HCT116 (cell line): Measurements from ENCODE around the gene DIO3. TPM values are rescaled to one million over a fixed set of nuclear protein-coding genes. Genes with fewer than 3 reads are reported as not detected.

Experiments used
- ATAC-seq: fragments of 200-7000 bp; cut with Tn5 transposase; 2 replicates; pipeline ENCODE4 v1.9.1; 2020; ENCODE audit warnings: mild to moderate bottlenecking, moderate library complexity
- BruUV-seq: library from RNA; stranded (reverse); fragments of 400-500 nt; replicated peaks from 2 replicates; lab custom pipeline; 2021; lab: Mats Ljungman, UMichigan
- CTCF ChIA-PET: fragments of 300-600 bp; sonication (Branson Sonifier 250); formaldehyde crosslinking; loops from one replicate; lab custom pipeline; 2021; ENCODE audit warnings: antibody characterized with exemption; lab: Charles Lee
- POLR2A ChIA-PET: fragments of 300-600, 350-600 bp; sonication (Branson Sonifier 250); formaldehyde crosslinking; loops from one replicate; lab custom pipeline; 2021; ENCODE audit warnings: antibody characterized with exemption; lab: Charles Lee
- RAD21 ChIA-PET, 2 experiments: fragments of 300-600 bp; sonication (Branson Sonifier 250); formaldehyde crosslinking; loops; one replicate each; lab custom pipeline; 2023; ENCODE audit warnings: low total read pairs in 2 of 2; ENCODE audit not compliant: uncharacterized antibody in 2 of 2, unreplicated experiment in 2 of 2, low non-redundant PET in 1 of 2; lab: Charles Lee
- DNase-seq: peaks from one replicate; pipeline ENCODE4 v3.0.0-alpha.2; 2010; ENCODE audit warnings: low read depth, low spot score
- H2AFZ ChIP-seq: fragments of 200-600 bp; shearing (Covaris generic), sonication (generic); 2 replicates; pipeline ENCODE4 v1.6.1; 2017; ENCODE audit warnings: low read depth, mixed run types, mixed read lengths, antibody characterized with exemption, low read length; ENCODE audit not compliant: poor library complexity, severe bottlenecking
- H3K27ac ChIP-seq: 2 replicates; pipeline ENCODE4 v1.5.1; 2012; ENCODE audit warnings: low read depth, low read length
- H3K27me3 ChIP-seq: fragments of 200-600 bp; sonication (generic); 2 replicates; pipeline ENCODE4 v1.6.1; 2016; ENCODE audit warnings: mixed run types, low read length, mixed read lengths; ENCODE audit not compliant: insufficient read depth
- H3K36me3 ChIP-seq, 2 experiments: fragments of 200-500 bp in 1 of 2; fragments of 200-600 bp in 1 of 2; sonication (Bioruptor generic) in 1 of 2; sonication (generic) in 1 of 2; 2 replicates each; pipeline versions ENCODE4 v1.5.1 to v1.6.1; 2014 to 2016; ENCODE audit warnings: low read length in 2 of 2, inconsistent platforms in 1 of 2, mixed read lengths in 1 of 2, mixed run types in 1 of 2; ENCODE audit not compliant: insufficient read depth in 2 of 2, control insufficient read depth in 1 of 2
- H3K4me1 ChIP-seq, 2 experiments: fragments of 200-600 bp in 1 of 2; sonication (generic) in 1 of 2; 2 replicates each; pipeline versions ENCODE4 v1.5.1 to v1.6.1; 2012 to 2017; ENCODE audit warnings: low read length in 2 of 2, inconsistent platforms in 1 of 2, mild to moderate bottlenecking in 1 of 2, mixed read lengths in 1 of 2, mixed run types in 1 of 2, moderate library complexity in 1 of 2; ENCODE audit not compliant: insufficient read depth in 2 of 2, control insufficient read depth in 1 of 2
- H3K4me2 ChIP-seq: fragments of 200-600 bp; sonication (generic); 2 replicates; pipeline ENCODE4 v1.6.1; 2017; ENCODE audit warnings: mixed run types, low read length, mixed read lengths
- H3K4me3 ChIP-seq, 2 experiments: fragments of 200-600 bp in 1 of 2; sonication (generic) in 1 of 2; replicated peaks in 1 of 2; 2 replicates each; pipeline ENCODE4 v1.5.1; 2011 to 2016; ENCODE audit warnings: low read length in 2 of 2, control low read depth in 1 of 2, low read depth in 1 of 2, mild to moderate bottlenecking in 1 of 2, mixed read lengths in 1 of 2, mixed run types in 1 of 2
- H3K79me2 ChIP-seq: fragments of 200-600 bp; sonication (generic); 2 replicates; pipeline ENCODE4 v1.6.1; 2017; ENCODE audit warnings: mild to moderate bottlenecking, mixed run types, low read length, moderate library complexity, mixed read lengths; ENCODE audit not compliant: insufficient read depth
- H3K9ac ChIP-seq: fragments of 200-600 bp; sonication (generic); 2 replicates; pipeline ENCODE4 v1.6.1; 2016; ENCODE audit warnings: low read length, mixed read lengths
- H3K9me2 ChIP-seq: fragments of 200-600 bp; sonication (generic), shearing (Covaris generic); 2 replicates; pipeline ENCODE4 v1.6.1; 2017; ENCODE audit warnings: mixed run types, mild to moderate bottlenecking, moderate library complexity; ENCODE audit not compliant: insufficient read depth
- H3K9me3 ChIP-seq, 2 experiments: fragments of 200-500 bp in 1 of 2; fragments of 200-600 bp in 1 of 2; sonication (Bioruptor generic) in 1 of 2; sonication (generic) in 1 of 2; 2 replicates each; pipeline ENCODE4 v1.6.1; 2014 to 2017; ENCODE audit warnings: low read length in 2 of 2, mixed read lengths in 2 of 2, inconsistent platforms in 1 of 2, low read depth in 1 of 2, mild to moderate bottlenecking in 1 of 2, mixed run types in 1 of 2, moderate library complexity in 1 of 2; ENCODE audit not compliant: control insufficient read depth in 1 of 2, insufficient read depth in 1 of 2
- H4K20me1 ChIP-seq: fragments of 200-600 bp; sonication (generic), shearing (Covaris generic); 2 replicates; pipeline ENCODE4 v1.6.1; 2017; ENCODE audit warnings: mixed run types, mild to moderate bottlenecking, moderate library complexity; ENCODE audit not compliant: insufficient read depth
- ATF3 ChIP-seq: IDR thresholded peaks from 2 replicates; pipeline ENCODE4 v1.6.1; 2012
- CEBPB ChIP-seq: IDR thresholded peaks from 2 replicates; pipeline ENCODE4 v1.6.1; 2012; ENCODE audit warnings: low read depth
- EGR1 ChIP-seq: IDR thresholded peaks from 2 replicates; pipeline ENCODE4 v1.6.1; 2012; ENCODE audit warnings: low read depth
- EZH2 ChIP-seq: fragments of 200-600 bp; sonication (generic); IDR thresholded peaks from 2 replicates; pipeline ENCODE4 v1.6.1; 2017; ENCODE audit warnings: antibody characterized with exemption, mixed run types
- EZH2phosphoT487 ChIP-seq: fragments of 200-600 bp; IDR thresholded peaks from 2 replicates; pipeline ENCODE4 v1.6.1; 2018; ENCODE audit warnings: antibody characterized with exemption, borderline replicate concordance
- POLR2A ChIP-seq: IDR thresholded peaks from 2 replicates; pipeline ENCODE4 v1.7.0; 2011; ENCODE audit warnings: borderline replicate concordance; ENCODE audit not compliant: insufficient read depth, insufficient read length; ENCODE audit errors: extremely low read depth
- POLR2AphosphoS5 ChIP-seq: IDR thresholded peaks from 2 replicates; pipeline ENCODE4 v1.6.1; 2011; ENCODE audit warnings: mild to moderate bottlenecking, low read depth, low read length, moderate library complexity
- RAD21 ChIP-seq: IDR thresholded peaks from 2 replicates; pipeline ENCODE4 v1.6.1; 2012; ENCODE audit warnings: low read depth, mild to moderate bottlenecking
- REST ChIP-seq: IDR thresholded peaks from 2 replicates; pipeline ENCODE4 v1.6.1; 2012; ENCODE audit warnings: low read depth
- SP1 ChIP-seq: IDR thresholded peaks from 2 replicates; pipeline ENCODE4 v1.6.1; 2012; ENCODE audit warnings: low read depth
- SRF ChIP-seq: IDR thresholded peaks from 2 replicates; pipeline ENCODE4 v1.6.1; 2012; ENCODE audit warnings: low read depth
- TCF7L2 ChIP-seq: IDR thresholded peaks from 2 replicates; pipeline ENCODE4 v1.7.0; 2011; ENCODE audit warnings: borderline replicate concordance, inconsistent platforms; ENCODE audit not compliant: insufficient read depth, insufficient read length; ENCODE audit errors: extremely low read depth
- YY1 ChIP-seq: IDR thresholded peaks from 2 replicates; pipeline ENCODE4 v1.6.1; 2011; ENCODE audit warnings: low read length, low read depth, moderate library complexity, mild to moderate bottlenecking; ENCODE audit not compliant: insufficient replicate concordance; ENCODE audit errors: extremely low read depth
- ZFX ChIP-seq: fragments of 450-650 bp; IDR thresholded peaks from 2 replicates; pipeline ENCODE4 v1.6.1; 2017
- ZNF274 ChIP-seq: fragments of 200-500 bp; sonication (Bioruptor generic); IDR thresholded peaks from 2 replicates; pipeline ENCODE4 v1.6.1; 2014; ENCODE audit warnings: mild to moderate bottlenecking, low read depth, low read length, inconsistent platforms
- intact Hi-C: fragments of 100-400 bp; cut with micrococcal nuclease; formaldehyde crosslinking; loops from 2 replicates; pipeline ENCODE4 v1.10.0; 2022
- total RNA-seq: library from RNA; stranded (reverse); gene quantifications from one replicate; pipeline ENCODE4 v1.2.1, GENCODE V29; 2021; ENCODE audit not compliant: unreplicated experiment

Gene DIO3
- total RNA-seq, 1 experiment from 2014 or later: 0.34 TPM

- POLR2A ChIA-PET: no interaction called here
- H3K27ac ChIP-seq: no peak overlapping the region
- no peak overlapping the region for H3K4me3 ChIP-seq
- intact Hi-C loops: no loop called here
- H3K79me2 ChIP-seq: no peaks in the 10 kb centered on the region
- H3K4me1 ChIP-seq: no peaks in the 10 kb centered on the region
- no peaks in the 10 kb centered on the region for H3K36me3 ChIP-seq
- TF ChIP-seq ZNF274 (no peak), SRF (no peak), TCF7L2 (no peak), EZH2 (no peak), EGR1 (no peak), POLR2A (no peak), ZFX (no peak), CEBPB (no peak), REST (no peak), YY1 (no peak), POLR2AphosphoS5 (no peak), ATF3 (no peak), SP1 (no peak), EZH2phosphoT487 (no peak), RAD21 (no peak)
- H4K20me1 ChIP-seq: no peaks in the 10 kb centered on the region
- RAD21 ChIA-PET: no interaction called here
- DNase-seq (no peak), ATAC-seq (no peak)
- no TSS peak for BruUV-seq
- H3K9ac ChIP-seq: no peak overlapping the region
- CTCF ChIA-PET: no interaction called here
- H3K9me2 ChIP-seq: no peaks in the 10 kb centered on the region
- no peak overlapping the region for H3K4me2 ChIP-seq
- H2AFZ ChIP-seq: no peak overlapping the region
- H3K27me3 ChIP-seq: no peaks in the 10 kb centered on the region
- H3K9me3 ChIP-seq: no peaks in the 10 kb centered on the region
Observed at GRCh38 chr14:101591121-101591520, 29.8 kb downstream of the DIO3 start.
